Measurements from ENCODE around the gene SFMBT2. TPM values are rescaled to one million over a fixed set of nuclear protein-coding genes. Genes with fewer than 3 reads are reported as not detected.

SFMBT2 gene
- total and polyA plus RNA-seq, 5 donors from 2014 or later, result 1.3 to 21.2 (median 1.6) TPM

- no peak for DNase-seq
- Histone ChIP-seq H3K27me3 (ENCODE audit: control insufficient read depth, insufficient read depth, low read length) (no peaks in the 10 kb centered on the region), H3K27ac (ENCODE audit: insufficient read depth, low read length, poor library complexity, severe bottlenecking) (no peak overlapping the region), H3K4me3 (ENCODE audit: low read depth, low read length) (no peak overlapping the region), H3K36me3 (ENCODE audit: control insufficient read depth, insufficient read depth, low read length) (no peaks in the 10 kb centered on the region), H3K4me1 (ENCODE audit: control insufficient read depth, insufficient read depth, low read length, poor library complexity, severe bottlenecking) (no peaks in the 10 kb centered on the region), H3K9me3 (ENCODE audit: control insufficient read depth in 2 of 2, low read length in 2 of 2) (no peaks in the 10 kb centered on the region)
- no peak overlapping the region for H3K27ac Mint-ChIP-seq
- no peaks in the 10 kb centered on the region for H3K9me3 Mint-ChIP-seq
- H3K36me3 Mint-ChIP-seq, result peaks cover 5% of the 10 kb centered on the region
- no peak for ATAC-seq (ENCODE audit: low read depth in 2 of 2)
- peaks cover 5 to 27% (median 26%) of the 10 kb centered on the region in 4 donors for H3K4me1 Mint-ChIP-seq
- no peaks in the 10 kb centered on the region for H3K27me3 Mint-ChIP-seq
- no peak overlapping the region for H3K4me3 Mint-ChIP-seq
Observed at GRCh38 chr10:7310076-7310475, 100.8 kb downstream of the SFMBT2 start.

GRCh38 chr10:7308826-7309225, 102.0 kb downstream of the SFMBT2 start:
- no peak for ATAC-seq (ENCODE audit: low read depth in 2 of 2)
- no peak for DNase-seq
- Mint-ChIP-seq H3K4me3 (no peak overlapping the region), H3K27me3 (no peaks in the 10 kb centered on the region), H3K4me1 (peaks cover 1 to 27% (median 20%) of the 10 kb centered on the region in 4 donors), H3K27ac (no peak overlapping the region), H3K36me3 (peaks cover 5% of the 10 kb centered on the region), H3K9me3 (no peaks in the 10 kb centered on the region)
- Histone ChIP-seq H3K27me3 (ENCODE audit: control insufficient read depth, insufficient read depth, low read length) (no peaks in the 10 kb centered on the region), H3K36me3 (ENCODE audit: control insufficient read depth, insufficient read depth, low read length) (no peaks in the 10 kb centered on the region), H3K4me3 (ENCODE audit: low read depth, low read length) (no peak overlapping the region), H3K9me3 (ENCODE audit: control insufficient read depth in 2 of 2, low read length in 2 of 2) (no peaks in the 10 kb centered on the region), H3K27ac (ENCODE audit: insufficient read depth, low read length, poor library complexity, severe bottlenecking) (no peak overlapping the region), H3K4me1 (ENCODE audit: control insufficient read depth, insufficient read depth, low read length, poor library complexity, severe bottlenecking) (no peaks in the 10 kb centered on the region)

GRCh38 chr10:7306616-7307015, 104.2 kb downstream of the SFMBT2 start:
- H3K36me3 Mint-ChIP-seq, result peaks cover 15% of the 10 kb centered on the region
- Histone ChIP-seq H3K27ac (ENCODE audit: insufficient read depth, low read length, poor library complexity, severe bottlenecking) (no peak overlapping the region), H3K9me3 (ENCODE audit: control insufficient read depth in 2 of 2, low read length in 2 of 2) (no peaks in the 10 kb centered on the region), H3K36me3 (ENCODE audit: control insufficient read depth, insufficient read depth, low read length) (no peaks in the 10 kb centered on the region), H3K27me3 (ENCODE audit: control insufficient read depth, insufficient read depth, low read length) (no peaks in the 10 kb centered on the region), H3K4me1 (ENCODE audit: control insufficient read depth, insufficient read depth, low read length, poor library complexity, severe bottlenecking) (no peaks in the 10 kb centered on the region), H3K4me3 (ENCODE audit: low read depth, low read length) (no peak overlapping the region)
- no peaks in the 10 kb centered on the region for H3K27me3 Mint-ChIP-seq
- ATAC-seq (ENCODE audit: low read depth in 2 of 2) (no peak), DNase-seq (no peak)
- peaks cover 0 to 2% (median 0%) of the 10 kb centered on the region in 7 donors for H3K9me3 Mint-ChIP-seq
- H3K4me1 Mint-ChIP-seq, result peaks cover 11 to 32% (median 30%) of the 10 kb centered on the region in 4 donors
- H3K4me3 Mint-ChIP-seq, result no peak overlapping the region
- H3K27ac Mint-ChIP-seq, result no peak overlapping the region

GRCh38 chr10:7306147-7306546, 104.7 kb downstream of the SFMBT2 start:
- H3K27me3 Mint-ChIP-seq, result no peaks in the 10 kb centered on the region
- ATAC-seq (ENCODE audit: low read depth in 2 of 2), result no peak
- no peaks in the 10 kb centered on the region for H3K36me3 ChIP-seq (ENCODE audit: control insufficient read depth, insufficient read depth, low read length)
- no peak overlapping the region for H3K27ac ChIP-seq (ENCODE audit: insufficient read depth, low read length, poor library complexity, severe bottlenecking)
- no peaks in the 10 kb centered on the region for H3K27me3 ChIP-seq (ENCODE audit: control insufficient read depth, insufficient read depth, low read length)
- H3K4me3 ChIP-seq (ENCODE audit: low read depth, low read length), result no peak overlapping the region
- peaks cover 15% of the 10 kb centered on the region for H3K36me3 Mint-ChIP-seq
- no peaks in the 10 kb centered on the region for H3K9me3 ChIP-seq (ENCODE audit: control insufficient read depth in 2 of 2, low read length in 2 of 2)
- H3K4me3 Mint-ChIP-seq, result no peak overlapping the region
- H3K4me1 ChIP-seq (ENCODE audit: control insufficient read depth, insufficient read depth, low read length, poor library complexity, severe bottlenecking), result no peaks in the 10 kb centered on the region
- no peak overlapping the region for H3K27ac Mint-ChIP-seq
- peaks cover 0 to 2% (median 0%) of the 10 kb centered on the region in 7 donors for H3K9me3 Mint-ChIP-seq
- H3K4me1 Mint-ChIP-seq, result peaks cover 11 to 32% (median 28%) of the 10 kb centered on the region in 4 donors
- no peak for DNase-seq

GRCh38 chr10:7305053-7305452, 105.8 kb downstream of the SFMBT2 start:
- H3K9me3 Mint-ChIP-seq, result peaks cover 0 to 2% (median 0%) of the 10 kb centered on the region in 7 donors
- no peaks in the 10 kb centered on the region for H3K9me3 ChIP-seq (ENCODE audit: control insufficient read depth in 2 of 2, low read length in 2 of 2)
- no peak for ATAC-seq (ENCODE audit: low read depth in 2 of 2)
- peaks cover 11 to 33% (median 30%) of the 10 kb centered on the region in 4 donors for H3K4me1 Mint-ChIP-seq
- no peaks in the 10 kb centered on the region for H3K27me3 ChIP-seq (ENCODE audit: control insufficient read depth, insufficient read depth, low read length)
- no peaks in the 10 kb centered on the region for H3K27me3 Mint-ChIP-seq
- H3K4me3 ChIP-seq (ENCODE audit: low read depth, low read length), result no peak overlapping the region
- DNase-seq, result no peak
- H3K4me1 ChIP-seq (ENCODE audit: control insufficient read depth, insufficient read depth, low read length, poor library complexity, severe bottlenecking), result no peaks in the 10 kb centered on the region
- peaks cover 15% of the 10 kb centered on the region for H3K36me3 Mint-ChIP-seq
- H3K4me3 Mint-ChIP-seq, result no peak overlapping the region
- H3K27ac ChIP-seq (ENCODE audit: insufficient read depth, low read length, poor library complexity, severe bottlenecking), result no peak overlapping the region
- H3K36me3 ChIP-seq (ENCODE audit: control insufficient read depth, insufficient read depth, low read length), result no peaks in the 10 kb centered on the region
- H3K27ac Mint-ChIP-seq, result no peak overlapping the region

GRCh38 chr10:7304110-7304509, 106.7 kb downstream of the SFMBT2 start:
- Histone ChIP-seq H3K27me3 (ENCODE audit: control insufficient read depth, insufficient read depth, low read length) (no peaks in the 10 kb centered on the region), H3K9me3 (ENCODE audit: control insufficient read depth in 2 of 2, low read length in 2 of 2) (no peaks in the 10 kb centered on the region), H3K4me1 (ENCODE audit: control insufficient read depth, insufficient read depth, low read length, poor library complexity, severe bottlenecking) (no peaks in the 10 kb centered on the region), H3K27ac (ENCODE audit: insufficient read depth, low read length, poor library complexity, severe bottlenecking) (no peak overlapping the region), H3K4me3 (ENCODE audit: low read depth, low read length) (no peak overlapping the region), H3K36me3 (ENCODE audit: control insufficient read depth, insufficient read depth, low read length) (no peaks in the 10 kb centered on the region)
- DNase-seq (no peak), ATAC-seq (ENCODE audit: low read depth in 2 of 2) (no peak)
- Mint-ChIP-seq H3K27ac (no peak overlapping the region), H3K36me3 (peaks cover 18% of the 10 kb centered on the region), H3K9me3 (peaks cover 0 to 3% (median 0%) of the 10 kb centered on the region in 7 donors), H3K27me3 (no peaks in the 10 kb centered on the region), H3K4me3 (no peak overlapping the region), H3K4me1 (peaks cover 11 to 36% (median 33%) of the 10 kb centered on the region in 4 donors)

GRCh38 chr10:7302930-7303557, 107.8 kb downstream of the SFMBT2 start:
- H3K36me3 Mint-ChIP-seq, result peaks cover 14% of the 10 kb centered on the region
- Histone ChIP-seq H3K27me3 (ENCODE audit: control insufficient read depth, insufficient read depth, low read length) (no peaks in the 10 kb centered on the region), H3K36me3 (ENCODE audit: control insufficient read depth, insufficient read depth, low read length) (no peaks in the 10 kb centered on the region), H3K9me3 (ENCODE audit: control insufficient read depth in 2 of 2, low read length in 2 of 2) (no peaks in the 10 kb centered on the region), H3K4me3 (ENCODE audit: low read depth, low read length) (no peak overlapping the region), H3K4me1 (ENCODE audit: control insufficient read depth, insufficient read depth, low read length, poor library complexity, severe bottlenecking) (no peaks in the 10 kb centered on the region), H3K27ac (ENCODE audit: insufficient read depth, low read length, poor library complexity, severe bottlenecking) (no peak overlapping the region)
- H3K4me3 Mint-ChIP-seq, result no peak overlapping the region
- H3K27ac Mint-ChIP-seq, result no peak overlapping the region
- DNase-seq, result no peak
- no peak for ATAC-seq (ENCODE audit: low read depth in 2 of 2)
- no peaks in the 10 kb centered on the region for H3K27me3 Mint-ChIP-seq
- H3K9me3 Mint-ChIP-seq, result peaks cover 0 to 7% (median 0%) of the 10 kb centered on the region in 7 donors
- peaks cover 11 to 42% (median 36%) of the 10 kb centered on the region in 4 donors for H3K4me1 Mint-ChIP-seq

GRCh38 chr10:7302392-7302906, 108.4 kb downstream of the SFMBT2 start:
- Histone ChIP-seq H3K4me3 (ENCODE audit: low read depth, low read length) (no peak overlapping the region), H3K36me3 (ENCODE audit: control insufficient read depth, insufficient read depth, low read length) (no peaks in the 10 kb centered on the region), H3K27me3 (ENCODE audit: control insufficient read depth, insufficient read depth, low read length) (no peaks in the 10 kb centered on the region), H3K9me3 (ENCODE audit: control insufficient read depth in 2 of 2, low read length in 2 of 2) (no peaks in the 10 kb centered on the region), H3K4me1 (ENCODE audit: control insufficient read depth, insufficient read depth, low read length, poor library complexity, severe bottlenecking) (no peaks in the 10 kb centered on the region), H3K27ac (ENCODE audit: insufficient read depth, low read length, poor library complexity, severe bottlenecking) (no peak overlapping the region)
- H3K4me1 Mint-ChIP-seq, result peaks cover 11 to 44% (median 33%) of the 10 kb centered on the region in 4 donors
- no peak overlapping the region for H3K4me3 Mint-ChIP-seq
- DNase-seq, result no peak
- no peaks in the 10 kb centered on the region for H3K27me3 Mint-ChIP-seq
- H3K36me3 Mint-ChIP-seq, result peaks cover 14% of the 10 kb centered on the region
- peaks cover 0 to 7% (median 0%) of the 10 kb centered on the region in 7 donors for H3K9me3 Mint-ChIP-seq
- no peak for ATAC-seq (ENCODE audit: low read depth in 2 of 2)
- peak overlapping the region in 1 of 3 donors; percentile 10 for H3K27ac Mint-ChIP-seq
